HTR-8/SVneo (cell line): Measurements from ENCODE around the gene TOB1.
A peak's percentile ranks its signal among the peaks of the same experiment; 100 is the strongest.
"Not testable (repeated sequence)": the region's sequence is repeated elsewhere in the genome, so short reads cannot be mapped to it uniquely, and the experiment has no call there.

ENCODE experiments used
- DNase-seq: peaks from one replicate; pipeline ENCODE4 v3.0.0; 2011; ENCODE audit warnings: low spot score, mixed read lengths; ENCODE audit not compliant: insufficient read length
- FAIRE-seq: peaks from 2 replicates; lab custom pipeline; 2011; peaks lifted over from hg19 to GRCh38; lab: Jason Lieb, UNC

TOB1 gene

GRCh38 chr17:50872710-50873424 is 6.7 kb upstream of the TOB1 start:
- FAIRE-seq (no peak), DNase-seq (no peak)

GRCh38 chr17:50871898-50872297 is 5.7 kb upstream of the TOB1 start:
- no peak for FAIRE-seq
- no peak for DNase-seq

DNA sequence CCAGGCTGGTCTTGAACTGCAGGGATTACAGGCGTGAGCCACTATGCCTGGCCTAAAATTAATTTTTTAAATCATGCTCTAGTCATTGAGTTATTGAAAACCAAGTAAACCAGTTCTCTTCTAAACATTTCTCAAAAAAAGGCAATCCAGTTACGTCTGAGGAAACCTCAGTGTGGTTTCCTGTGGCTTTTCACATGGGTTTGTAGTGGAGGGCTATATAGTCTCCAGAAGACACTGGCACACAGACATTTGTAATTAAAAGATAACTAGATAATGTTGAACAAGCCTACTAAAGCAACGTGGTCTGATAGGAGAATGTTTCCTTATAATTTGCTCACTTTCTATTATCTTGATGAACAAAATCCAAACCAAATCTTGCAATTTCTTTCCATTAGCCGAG is 5.2 kb upstream of the TOB1 start:
- DNase-seq (no peak), FAIRE-seq (no peak)

- FAIRE-seq (no peak), DNase-seq (no peak)
Measured at GRCh38 chr17:50868602-50869001, 2.4 kb upstream of the TOB1 start.

- no peak for FAIRE-seq
Measured at GRCh38 chr17:50868140-50868438, 1.9 kb upstream of the TOB1 start.

GRCh38 chr17:50867363-50868139 is 1.4 kb upstream of the TOB1 start:
- FAIRE-seq (peak; percentile 93), DNase-seq (peak; percentile 98)

More at GRCh38 chr17:50868140-50868438, 1.9 kb upstream of the TOB1 start:
- no peak for DNase-seq

DNA sequence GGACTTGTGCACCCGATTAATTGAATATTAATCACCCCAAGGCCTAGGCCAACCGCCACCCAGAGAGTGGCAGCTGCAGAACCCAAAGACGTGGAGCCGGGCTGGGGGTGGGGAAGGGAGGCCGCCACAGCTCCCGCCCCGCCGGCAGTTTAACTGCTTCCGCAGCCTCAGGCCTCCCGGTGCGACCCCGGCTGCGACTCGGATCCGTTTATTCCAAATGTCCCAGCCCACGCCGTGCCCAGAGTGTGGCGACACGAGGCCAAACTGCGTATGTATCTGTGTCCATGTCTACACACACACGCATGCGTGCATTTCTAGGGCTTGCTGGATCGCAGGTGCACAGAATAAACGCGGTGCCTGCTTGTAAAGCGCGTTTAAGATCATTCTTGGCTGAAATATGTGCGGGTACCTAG is 802 bp upstream of the TOB1 start:
- peak; percentile 66 for DNase-seq
- FAIRE-seq = no peak

DNA sequence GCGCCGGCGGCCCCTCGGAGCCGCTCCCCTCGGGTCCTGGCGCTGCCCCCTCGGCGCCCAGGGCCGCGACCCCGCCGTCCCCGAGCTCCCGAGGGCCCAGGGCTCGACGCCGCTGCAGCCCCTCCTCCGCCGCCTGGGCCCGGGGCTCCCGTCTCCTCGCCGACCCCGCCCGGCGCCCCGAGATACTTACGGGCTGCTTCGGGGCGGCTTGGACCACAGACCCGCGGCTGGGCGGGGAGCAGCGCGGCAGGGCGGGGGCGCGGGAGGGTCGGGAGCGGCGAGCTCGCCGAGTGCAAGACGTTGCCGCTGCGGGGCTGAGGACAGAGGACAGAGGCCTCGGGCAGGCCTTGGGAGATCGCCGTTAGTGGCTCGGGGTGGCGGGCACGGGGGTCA is 290 bp downstream of the TOB1 start:
- DNase-seq (no peak), FAIRE-seq (no peak)

- FAIRE-seq = peak; percentile 16
- DNase-seq = no peak
Measured at GRCh38 chr17:50865060-50865867, 890 bp downstream of the TOB1 start.

- FAIRE-seq (no peak), DNase-seq (no peak)
Measured at GRCh38 chr17:50864747-50865059, 1.5 kb downstream of the TOB1 start.

- DNase-seq = no peak
- FAIRE-seq = no peak
Measured at GRCh38 chr17:50863931-50864330, 2.2 kb downstream of the TOB1 start.

DNA sequence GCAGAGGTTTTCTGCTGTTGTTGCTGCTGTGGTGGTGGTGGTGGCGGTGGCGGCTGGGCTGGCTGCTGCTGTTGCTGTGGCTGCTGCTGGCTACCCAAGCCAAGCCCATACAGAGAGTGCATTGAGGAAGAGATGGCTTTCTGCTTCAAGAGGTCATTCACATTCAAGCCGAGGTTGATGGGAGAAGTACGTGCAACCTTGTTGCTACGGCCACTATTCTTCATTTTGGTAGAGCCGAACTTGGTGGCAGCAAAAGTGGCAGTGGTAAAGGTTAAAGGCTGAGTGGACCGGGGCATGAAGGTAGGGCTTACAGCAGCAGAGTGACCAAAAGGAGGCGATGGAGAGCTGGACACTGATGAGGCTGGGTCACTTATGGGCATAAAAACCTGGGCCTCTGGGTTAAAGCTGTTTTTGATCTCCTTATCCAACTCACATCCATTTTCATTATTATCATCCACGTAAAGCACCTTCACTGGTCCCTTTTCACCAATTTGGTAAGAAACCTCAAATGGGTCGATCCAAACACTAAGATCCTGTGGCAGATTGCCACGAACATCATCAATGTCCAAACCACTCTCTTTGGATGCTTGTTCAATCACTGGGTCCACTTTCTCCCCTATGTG is 2.8 kb downstream of the TOB1 start:
- no peak for FAIRE-seq
- no peak for DNase-seq

GRCh38 chr17:50861822-50862528 is 4.2 kb downstream of the TOB1 start:
- FAIRE-seq = peak; percentile 33
- no peak for DNase-seq

- FAIRE-seq (no peak), DNase-seq (no peak)
Measured at GRCh38 chr17:50861334-50861676, 4.8 kb downstream of the TOB1 start.

GRCh38 chr17:50859727-50860126 is 6.4 kb downstream of the TOB1 start:
- FAIRE-seq, DNase-seq: not testable (repeated sequence)

GRCh38 chr17:50858486-50859225 is 7.5 kb downstream of the TOB1 start:
- FAIRE-seq (no peak), DNase-seq (no peak)

DNA sequence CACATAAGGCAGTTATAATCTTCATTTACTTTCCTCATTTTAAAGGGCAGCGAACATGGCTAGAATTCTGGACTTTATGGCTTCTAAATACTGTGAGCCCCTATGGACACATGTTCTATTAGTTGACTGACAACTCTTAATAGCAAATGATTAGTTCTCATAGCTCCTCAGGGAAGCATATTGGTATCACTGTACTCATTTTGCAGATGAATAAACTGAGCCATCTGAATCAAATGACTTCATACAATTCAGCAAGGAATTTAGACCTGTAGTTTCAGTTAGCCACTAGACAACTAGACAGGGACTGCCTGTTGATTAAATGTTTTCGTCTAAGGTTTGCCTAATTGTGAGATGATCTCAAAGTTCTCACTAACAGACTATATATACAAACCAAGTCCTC is 9.7 kb downstream of the TOB1 start:
- FAIRE-seq = no peak
- no peak for DNase-seq

- FAIRE-seq (no peak), DNase-seq (no peak)
Measured at GRCh38 chr17:50855708-50856330, 10.3 kb downstream of the TOB1 start.

GRCh38 chr17:50853781-50854180 is 12.4 kb downstream of the TOB1 start:
- no peak for DNase-seq
- FAIRE-seq = no peak
